Measurements from ENCODE around the gene DNAAF5. TPM values are rescaled to one million over a fixed set of nuclear protein-coding genes. Genes with fewer than 3 reads are reported as not detected.

The DNAAF5 gene
- polyA plus RNA-seq, 1 experiment, result 12.6 TPM

DNA sequence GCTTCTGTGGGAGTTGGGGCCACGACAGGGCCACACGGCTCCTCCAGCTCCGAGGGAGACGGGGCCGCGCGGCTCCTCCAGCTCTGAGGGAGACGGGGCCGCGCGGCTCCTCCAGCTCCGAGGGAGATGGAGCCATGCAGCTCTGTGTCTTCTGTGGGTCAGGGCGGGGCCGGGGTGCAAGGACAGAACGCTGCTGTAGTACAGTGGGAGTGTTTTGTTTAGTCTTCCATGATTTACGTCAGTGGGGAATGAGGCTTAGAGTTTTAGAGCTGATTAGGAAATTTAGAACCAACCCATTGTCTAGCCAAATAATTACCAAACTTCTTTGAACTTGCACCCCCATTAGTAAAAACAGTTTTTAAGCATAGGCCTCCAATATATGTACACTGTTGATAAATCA, 33.5 kb downstream of the DNAAF5 start:
- CTCF ChIA-PET, result no interaction called here
- no peaks in the 10 kb centered on the region; the same call in 1 of the 2 replicates for H3K9me3 ChIP-seq (ENCODE audit: control insufficient read depth, insufficient read depth, low read length)
- TF ChIP-seq, protein P1, sequence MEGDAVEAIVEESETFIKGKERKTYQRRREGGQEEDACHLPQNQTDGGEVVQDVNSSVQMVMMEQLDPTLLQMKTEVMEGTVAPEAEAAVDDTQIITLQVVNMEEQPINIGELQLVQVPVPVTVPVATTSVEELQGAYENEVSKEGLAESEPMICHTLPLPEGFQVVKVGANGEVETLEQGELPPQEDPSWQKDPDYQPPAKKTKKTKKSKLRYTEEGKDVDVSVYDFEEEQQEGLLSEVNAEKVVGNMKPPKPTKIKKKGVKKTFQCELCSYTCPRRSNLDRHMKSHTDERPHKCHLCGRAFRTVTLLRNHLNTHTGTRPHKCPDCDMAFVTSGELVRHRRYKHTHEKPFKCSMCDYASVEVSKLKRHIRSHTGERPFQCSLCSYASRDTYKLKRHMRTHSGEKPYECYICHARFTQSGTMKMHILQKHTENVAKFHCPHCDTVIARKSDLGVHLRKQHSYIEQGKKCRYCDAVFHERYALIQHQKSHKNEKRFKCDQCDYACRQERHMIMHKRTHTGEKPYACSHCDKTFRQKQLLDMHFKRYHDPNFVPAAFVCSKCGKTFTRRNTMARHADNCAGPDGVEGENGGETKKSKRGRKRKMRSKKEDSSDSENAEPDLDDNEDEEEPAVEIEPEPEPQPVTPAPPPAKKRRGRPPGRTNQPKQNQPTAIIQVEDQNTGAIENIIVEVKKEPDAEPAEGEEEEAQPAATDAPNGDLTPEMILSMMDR (IDR thresholded peaks at IDR 0.05; ENCODE audit: low read depth, low read length), result no peak
- H3K4me3 ChIP-seq (ENCODE audit: low read depth, low read length), result no peak overlapping the region
- H3K27me3 ChIP-seq (ENCODE audit: control insufficient read depth, insufficient read depth, low read length), result no peaks in the 10 kb centered on the region
- POLR2A ChIA-PET, result no interaction called here
- no peak for DNase-seq (ENCODE audit: low read depth, low spot score)
- no peak overlapping the region for H3K27ac ChIP-seq (ENCODE audit: low read depth, low read length)

DNA sequence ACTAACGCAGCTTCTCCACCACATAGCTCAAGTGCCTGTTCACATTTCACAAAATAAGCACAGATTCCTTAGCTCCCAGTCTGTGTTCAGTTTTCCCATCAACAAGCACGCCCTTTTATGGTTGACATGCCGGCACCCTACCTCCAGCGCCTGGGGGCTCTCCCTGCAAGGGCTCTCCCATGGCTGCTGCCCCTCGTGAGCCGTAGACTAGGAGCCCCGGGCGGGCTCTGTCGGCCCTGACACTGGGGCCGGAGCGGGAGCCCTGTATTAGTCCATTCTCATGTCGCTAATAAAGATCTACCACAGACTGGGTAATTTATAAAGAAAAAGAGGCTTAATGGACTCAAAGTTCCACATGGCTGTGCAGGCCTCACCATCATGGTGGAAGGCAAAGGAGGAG, 34.6 kb downstream of the DNAAF5 start:
- no peak overlapping the region for H3K27ac ChIP-seq (ENCODE audit: low read depth, low read length)
- no peaks in the 10 kb centered on the region for H3K27me3 ChIP-seq (ENCODE audit: control insufficient read depth, insufficient read depth, low read length)
- CTCF ChIA-PET, result no interaction called here
- no peaks in the 10 kb centered on the region; the same call in 1 of the 2 replicates for H3K9me3 ChIP-seq (ENCODE audit: control insufficient read depth, insufficient read depth, low read length)
- TF ChIP-seq, protein P1 (IDR thresholded peaks at IDR 0.05; ENCODE audit: low read depth, low read length), result no peak
- H3K4me3 ChIP-seq (ENCODE audit: low read depth, low read length), result no peak overlapping the region
- DNase-seq (ENCODE audit: low read depth, low spot score), result no peak
- POLR2A ChIA-PET, result no interaction called here

DNA sequence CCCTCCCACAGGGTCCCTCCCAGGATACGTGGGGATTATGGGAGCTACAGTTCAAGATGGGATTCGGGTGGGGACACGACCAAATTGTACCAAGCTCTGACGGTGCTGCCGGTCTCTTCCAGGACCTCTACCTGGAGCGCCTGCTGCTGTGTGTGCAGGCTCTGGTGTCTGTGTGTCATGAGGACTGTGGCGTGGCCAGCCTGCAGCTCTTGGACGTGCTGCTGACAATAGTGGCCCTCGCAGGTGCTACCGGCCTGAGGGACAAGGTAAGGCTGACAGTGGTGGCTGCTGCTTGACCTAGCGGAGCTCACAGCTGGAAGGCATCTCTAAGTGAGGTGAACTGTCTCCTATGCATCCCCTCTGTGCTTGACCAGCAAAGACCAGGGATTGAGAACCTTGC, 35.1 kb downstream of the DNAAF5 start:
- Histone ChIP-seq H3K4me3 (ENCODE audit: low read depth, low read length) (no peak overlapping the region), H3K9me3 (ENCODE audit: control insufficient read depth, insufficient read depth, low read length) (no peaks in the 10 kb centered on the region; the same call in 1 of the 2 replicates), H3K27me3 (ENCODE audit: control insufficient read depth, insufficient read depth, low read length) (no peaks in the 10 kb centered on the region), H3K27ac (ENCODE audit: low read depth, low read length) (no peak overlapping the region)
- TF ChIP-seq, protein P1 (IDR thresholded peaks at IDR 0.05; ENCODE audit: low read depth, low read length), result no peak
- ChIA-PET POLR2A (no interaction called here), CTCF (no interaction called here)
- no peak for DNase-seq (ENCODE audit: low read depth, low spot score)

DNA sequence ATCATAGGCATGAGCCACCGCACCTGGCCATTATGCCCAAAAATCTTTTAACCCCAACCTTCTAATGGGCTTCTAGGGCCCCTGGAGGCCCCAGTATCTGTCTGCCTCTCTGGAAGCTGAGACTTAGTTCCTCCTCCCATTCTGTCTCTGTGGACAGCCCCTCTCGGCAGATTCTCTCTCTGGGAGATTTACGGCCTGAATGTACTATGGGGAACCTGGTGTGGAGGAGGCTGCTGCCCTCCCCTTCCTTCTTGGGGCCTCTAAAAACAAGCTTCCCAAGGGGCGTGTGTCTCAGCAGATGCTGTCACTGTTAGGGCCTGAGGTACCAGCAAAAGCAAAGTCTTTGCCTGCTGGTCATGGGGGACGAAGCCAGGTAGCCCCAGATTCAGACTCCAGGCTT, 36.4 kb downstream of the DNAAF5 start:
- ChIA-PET POLR2A (no interaction called here), CTCF (no interaction called here)
- TF ChIP-seq, protein P1 (IDR thresholded peaks at IDR 0.05; ENCODE audit: low read depth, low read length), result no peak

DNA sequence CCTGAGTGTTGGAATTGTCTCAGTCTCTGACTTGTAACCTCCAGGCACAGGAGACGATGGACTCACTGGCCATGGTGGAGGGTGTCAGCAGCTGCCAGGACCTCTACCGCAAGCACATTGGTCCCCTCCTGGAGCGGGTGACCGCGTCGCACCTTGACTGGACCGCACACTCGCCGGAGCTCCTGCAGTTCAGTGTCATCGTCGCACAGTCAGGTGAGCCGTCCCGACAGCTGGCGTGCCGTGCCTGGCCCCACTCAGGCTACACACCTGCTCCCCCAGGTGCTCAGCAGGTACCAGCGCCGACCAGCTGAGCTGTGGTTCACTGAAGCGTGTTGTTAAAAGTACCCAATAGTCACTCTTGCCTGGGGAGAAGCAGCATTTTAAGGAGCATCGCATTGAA, 37.3 kb downstream of the DNAAF5 start:
- no peaks in the 10 kb centered on the region; the same call in 1 of the 2 replicates for H3K9me3 ChIP-seq (ENCODE audit: control insufficient read depth, insufficient read depth, low read length)
- H3K27ac ChIP-seq (ENCODE audit: low read depth, low read length), result no peak overlapping the region
- DNase-seq (ENCODE audit: low read depth, low spot score), result no peak
- H3K4me3 ChIP-seq (ENCODE audit: low read depth, low read length), result no peak overlapping the region
- ChIA-PET CTCF (no interaction called here), POLR2A (no interaction called here)
- H3K27me3 ChIP-seq (ENCODE audit: control insufficient read depth, insufficient read depth, low read length), result no peaks in the 10 kb centered on the region
- TF ChIP-seq, protein P1 (IDR thresholded peaks at IDR 0.05; ENCODE audit: low read depth, low read length), result no peak

More for the DNA sequence above, 36.4 kb downstream of the DNAAF5 start:
- no peak for DNase-seq (ENCODE audit: low read depth, low spot score)
- no peak overlapping the region for H3K4me3 ChIP-seq (ENCODE audit: low read depth, low read length)
- H3K27ac ChIP-seq (ENCODE audit: low read depth, low read length), result no peak overlapping the region
- no peaks in the 10 kb centered on the region; the same call in 1 of the 2 replicates for H3K9me3 ChIP-seq (ENCODE audit: control insufficient read depth, insufficient read depth, low read length)
- no peaks in the 10 kb centered on the region for H3K27me3 ChIP-seq (ENCODE audit: control insufficient read depth, insufficient read depth, low read length)

Data from AG04450 (cell line).